GM12864 (cell line): ENCODE results near the gene NOG.

ENCODE experiments used
- DNase-seq: peaks from one replicate; pipeline ENCODE4 v3.0.0-alpha.2; 2011; ENCODE audit warnings: low read depth
- H3K4me3 ChIP-seq: 2 replicates; pipeline ENCODE4 v1.5.1; 2011; ENCODE audit warnings: mild to moderate bottlenecking, low read depth, low read length, control low read depth
- TF ChIP-seq, protein P1 (sequence below): IDR thresholded peaks from 2 replicates; pipeline ENCODE4 v1.5.1; 2011; ENCODE audit warnings: low read depth, mild to moderate bottlenecking, moderate library complexity, low read length, control low read depth, inconsistent platforms; ENCODE audit errors: missing control alignments

NOG gene

DNA sequence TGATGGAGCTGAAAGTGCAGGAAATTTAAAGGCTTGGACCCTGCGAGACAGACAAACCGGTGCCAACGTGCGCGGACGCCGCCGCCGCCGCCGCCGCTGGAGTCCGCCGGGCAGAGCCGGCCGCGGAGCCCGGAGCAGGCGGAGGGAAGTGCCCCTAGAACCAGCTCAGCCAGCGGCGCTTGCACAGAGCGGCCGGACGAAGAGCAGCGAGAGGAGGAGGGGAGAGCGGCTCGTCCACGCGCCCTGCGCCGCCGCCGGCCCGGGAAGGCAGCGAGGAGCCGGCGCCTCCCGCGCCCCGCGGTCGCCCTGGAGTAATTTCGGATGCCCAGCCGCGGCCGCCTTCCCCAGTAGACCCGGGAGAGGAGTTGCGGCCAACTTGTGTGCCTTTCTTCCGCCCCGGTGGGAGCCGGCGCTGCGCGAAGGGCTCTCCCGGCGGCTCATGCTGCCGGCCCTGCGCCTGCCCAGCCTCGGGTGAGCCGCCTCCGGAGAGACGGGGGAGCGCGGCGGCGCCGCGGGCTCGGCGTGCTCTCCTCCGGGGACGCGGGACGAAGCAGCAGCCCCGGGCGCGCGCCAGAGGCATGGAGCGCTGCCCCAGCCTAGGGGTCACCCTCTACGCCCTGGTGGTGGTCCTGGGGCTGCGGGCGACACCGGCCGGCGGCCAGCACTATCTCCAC lies at the start of gene NOG:
Gene NOG (plus strand): TSS at position 54 of the 674 bp plus-strand sequence. CDS start 525 bp downstream, at position 579.
- H3K4me3 ChIP-seq: no peak within 1 kb of the TSS; the same call in 1 of the 2 replicates
- no peak for DNase-seq
- TF ChIP-seq, protein P1, sequence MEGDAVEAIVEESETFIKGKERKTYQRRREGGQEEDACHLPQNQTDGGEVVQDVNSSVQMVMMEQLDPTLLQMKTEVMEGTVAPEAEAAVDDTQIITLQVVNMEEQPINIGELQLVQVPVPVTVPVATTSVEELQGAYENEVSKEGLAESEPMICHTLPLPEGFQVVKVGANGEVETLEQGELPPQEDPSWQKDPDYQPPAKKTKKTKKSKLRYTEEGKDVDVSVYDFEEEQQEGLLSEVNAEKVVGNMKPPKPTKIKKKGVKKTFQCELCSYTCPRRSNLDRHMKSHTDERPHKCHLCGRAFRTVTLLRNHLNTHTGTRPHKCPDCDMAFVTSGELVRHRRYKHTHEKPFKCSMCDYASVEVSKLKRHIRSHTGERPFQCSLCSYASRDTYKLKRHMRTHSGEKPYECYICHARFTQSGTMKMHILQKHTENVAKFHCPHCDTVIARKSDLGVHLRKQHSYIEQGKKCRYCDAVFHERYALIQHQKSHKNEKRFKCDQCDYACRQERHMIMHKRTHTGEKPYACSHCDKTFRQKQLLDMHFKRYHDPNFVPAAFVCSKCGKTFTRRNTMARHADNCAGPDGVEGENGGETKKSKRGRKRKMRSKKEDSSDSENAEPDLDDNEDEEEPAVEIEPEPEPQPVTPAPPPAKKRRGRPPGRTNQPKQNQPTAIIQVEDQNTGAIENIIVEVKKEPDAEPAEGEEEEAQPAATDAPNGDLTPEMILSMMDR: no peak

DNA sequence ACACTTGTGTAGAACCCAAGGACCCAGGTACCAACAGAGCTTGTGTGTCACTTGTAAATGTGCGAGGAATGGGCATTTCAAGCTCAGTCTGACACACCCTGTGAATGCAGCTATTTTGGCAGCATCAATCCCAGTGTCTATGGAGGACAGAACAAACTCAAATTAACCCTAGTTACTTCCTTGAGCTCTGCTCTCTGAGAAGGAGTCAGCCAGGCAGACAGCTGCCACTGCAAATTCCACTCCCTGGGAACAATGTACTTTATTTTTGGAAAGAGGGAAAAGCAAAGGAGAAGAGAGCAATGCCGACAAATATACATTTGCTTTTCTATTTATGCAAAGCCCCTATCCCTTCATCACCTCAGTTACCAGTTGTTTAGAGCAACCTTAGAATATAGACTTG lies 48.4 kb upstream of the NOG start:
- no peak overlapping the region for H3K4me3 ChIP-seq
- DNase-seq: no peak
- TF ChIP-seq, protein P1: no peak

DNA sequence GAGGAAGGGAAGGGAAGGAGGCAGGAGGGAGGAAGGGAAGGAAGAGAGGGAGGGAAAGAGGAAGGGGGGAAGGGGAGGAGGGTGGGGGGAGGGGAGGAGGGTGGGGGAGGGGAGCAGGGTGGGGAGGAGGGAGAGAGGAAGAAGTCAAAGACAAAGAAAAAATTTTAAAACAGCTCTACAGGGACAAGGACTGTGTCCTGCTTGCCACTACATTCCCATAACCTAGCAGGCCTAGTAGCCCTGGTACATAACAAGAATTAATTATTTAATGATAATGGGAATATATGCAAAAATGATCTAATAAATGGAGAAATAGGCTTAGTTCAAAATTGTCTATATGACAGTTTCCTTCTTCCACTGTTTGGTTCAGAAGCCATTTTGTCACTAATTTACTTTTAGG lies 47.6 kb upstream of the NOG start:
- TF ChIP-seq, protein P1: no peak

DNA sequence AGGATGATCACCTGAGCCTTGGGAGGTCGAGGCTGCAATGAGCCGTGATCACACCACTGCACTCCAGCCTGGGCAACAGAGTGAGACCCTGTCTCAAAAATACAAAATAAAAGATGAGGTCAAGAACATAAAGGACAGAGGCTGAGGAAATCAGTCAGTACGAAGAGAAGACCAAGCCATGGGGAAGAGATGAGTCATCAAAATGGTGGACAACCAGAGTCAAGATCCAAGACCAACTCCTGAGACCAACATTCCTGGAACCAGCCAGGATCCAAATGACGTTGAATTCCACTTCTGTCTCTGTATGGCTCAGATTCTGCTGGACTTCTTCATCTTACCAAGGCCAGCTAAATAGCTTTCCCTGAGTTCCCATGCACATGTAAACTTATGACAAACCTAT lies 44.8 kb upstream of the NOG start:
- no peak for DNase-seq
- no peak overlapping the region for H3K4me3 ChIP-seq
- TF ChIP-seq, protein P1: no peak

More for the DNA sequence above, 47.6 kb upstream of the NOG start:
- no peak for DNase-seq
- no peak overlapping the region for H3K4me3 ChIP-seq

DNA sequence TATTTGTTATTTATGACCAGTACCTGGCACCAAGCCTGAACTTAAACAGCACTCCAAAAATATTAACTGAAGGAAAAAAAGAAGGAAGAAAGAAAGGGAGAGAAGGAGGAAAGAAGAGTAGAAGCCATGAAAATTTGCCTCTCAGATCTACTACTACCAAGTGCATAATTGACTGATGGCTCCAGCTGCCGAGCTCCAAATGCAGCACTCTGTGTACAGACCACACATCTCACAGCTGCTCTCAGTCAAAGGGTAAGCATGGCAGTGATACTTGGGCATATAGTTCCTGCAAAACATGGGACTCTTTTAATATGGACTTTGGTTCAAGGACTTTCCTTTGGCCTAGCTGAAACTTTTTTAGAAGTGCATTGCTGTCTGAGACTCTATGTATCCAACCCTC lies 44.0 kb upstream of the NOG start:
- TF ChIP-seq, protein P1: no peak
- no peak overlapping the region for H3K4me3 ChIP-seq
- DNase-seq: no peak

DNA sequence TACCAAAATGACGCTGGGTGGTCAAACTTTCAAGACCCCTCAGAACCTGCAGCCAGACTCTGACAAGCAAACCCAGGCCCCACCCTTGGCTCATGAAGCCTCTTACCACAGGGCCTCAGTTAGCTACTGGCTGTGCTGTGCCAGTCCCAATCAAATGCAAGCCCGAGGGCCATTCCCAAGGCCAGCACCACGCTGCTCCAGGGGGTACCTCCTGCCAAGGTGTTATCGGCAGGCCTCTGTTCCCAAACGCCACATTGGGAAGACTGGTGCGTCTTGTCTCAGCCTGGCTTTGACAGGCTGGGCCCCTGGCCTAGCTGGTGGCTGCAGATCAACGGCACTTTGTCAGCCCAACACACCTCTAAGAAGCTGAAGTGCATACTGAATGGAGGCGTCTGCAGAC lies 35.8 kb upstream of the NOG start:
- TF ChIP-seq, protein P1: no peak
- H3K4me3 ChIP-seq: no peak overlapping the region

DNA sequence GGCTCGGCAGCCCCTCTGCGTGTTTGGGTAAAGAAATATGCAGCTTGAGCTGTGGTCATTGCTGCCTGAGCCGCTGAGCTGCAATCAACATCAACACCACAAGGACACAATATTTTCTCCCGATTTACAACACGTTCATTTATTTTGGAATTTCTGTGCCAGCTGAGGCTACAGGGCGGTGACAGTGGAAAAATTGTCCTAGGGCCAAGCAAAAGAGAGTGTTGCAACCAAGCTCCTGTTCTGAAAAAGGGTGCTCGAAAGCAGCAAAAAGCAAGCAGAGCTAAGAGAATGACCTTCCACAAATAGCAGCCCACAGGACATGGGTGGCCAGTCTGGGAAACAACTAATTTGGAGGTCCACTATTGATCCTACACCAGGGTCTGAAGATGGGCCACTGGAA lies 35.4 kb upstream of the NOG start:
- TF ChIP-seq, protein P1: no peak
- H3K4me3 ChIP-seq: no peak overlapping the region
- no peak for DNase-seq

More for the DNA sequence above, 35.8 kb upstream of the NOG start:
- no peak for DNase-seq
